Testis (tissue), 3 donors: ENCODE data around the gene LEPROT. TPM values are rescaled to one million over a fixed set of nuclear protein-coding genes. Genes with fewer than 3 reads are reported as not detected.

Experiments used
- DNase-seq: peaks from one replicate; pipeline ENCODE4 v3.0.0-alpha.2; 2019
- H3K27ac ChIP-seq, 2 donors: fragments of 200-600 bp; sonication (generic); one replicate each; pipeline ENCODE4 v1.5.1; 2019
- H3K27me3 ChIP-seq: fragments of 200-600 bp; sonication (generic); one replicate; pipeline ENCODE4 v1.5.1; 2019
- H3K36me3 ChIP-seq: fragments of 200-600 bp; sonication (generic); one replicate; pipeline ENCODE4 v1.5.1; 2017; ENCODE audit warnings: low read depth; ENCODE audit errors: missing control alignments
- H3K4me1 ChIP-seq: fragments of 200-600 bp; sonication (generic); one replicate; pipeline ENCODE4 v1.5.1; 2019
- H3K4me3 ChIP-seq, 2 donors: fragments of 200-600 bp; sonication (generic); one replicate each; pipeline ENCODE4 v1.5.1; 2017 to 2019
- H3K9me3 ChIP-seq: fragments of 200-600 bp; sonication (generic); one replicate; pipeline ENCODE4 v1.5.1; 2017
- POLR2A ChIP-seq: fragments of 450-650 bp; IDR thresholded peaks from one replicate; pipeline ENCODE4 v1.6.1; 2017; ENCODE audit warnings: antibody characterized with exemption, mild to moderate bottlenecking, moderate library complexity
- WGBS, 2 donors: methylation state at CpG; one replicate each; pipeline ENCODE4 v1.1.5; 2018; 5-methylcytosine and 5-hydroxymethylcytosine counted together
- intact Hi-C: fragments of 100-400 bp; cut with DNase I; formaldehyde crosslinking; loops from one replicate; pipeline ENCODE4 v1.15.1; 2023; ENCODE audit warnings: low total_unique reads
- polyA plus RNA-seq: library from polyadenylated mRNA; stranded (reverse); fragments of 350-450 nt; fragmentation: Illumina TruSeq; extraction: RNeasy Lipid Tissue Mini Kit (QIAGEN cat#74804); gene quantifications from one replicate; pipeline ENCODE4 v1.2.3, GENCODE V29; 2014; ENCODE audit warnings: low read depth, low replicate concordance; ENCODE audit not compliant: insufficient read depth
- total RNA-seq, 2 donors: library from RNA; depleted of rRNA; stranded (reverse); fragments of >200 nt; gene quantifications; one replicate each; pipeline ENCODE4 v1.2.3, GENCODE V29; 2016
- TF ChIP-seq, protein P1 (sequence below), 3 experiments: fragments of 450-650 bp in 2 of 3; fragments of 200-600 bp in 1 of 3; sonication (generic) in 1 of 3; IDR thresholded peaks; one replicate each; pipeline ENCODE4 v1.5.1; 2016 to 2019; ENCODE audit warnings: antibody characterized with exemption in 3 of 3, mild to moderate bottlenecking in 2 of 3, moderate library complexity in 1 of 3

Gene LEPROT
- total and polyA plus RNA-seq, 3 donors from 2014 or later, result 38.0 to 58.0 (median 55.0) TPM

DNA sequence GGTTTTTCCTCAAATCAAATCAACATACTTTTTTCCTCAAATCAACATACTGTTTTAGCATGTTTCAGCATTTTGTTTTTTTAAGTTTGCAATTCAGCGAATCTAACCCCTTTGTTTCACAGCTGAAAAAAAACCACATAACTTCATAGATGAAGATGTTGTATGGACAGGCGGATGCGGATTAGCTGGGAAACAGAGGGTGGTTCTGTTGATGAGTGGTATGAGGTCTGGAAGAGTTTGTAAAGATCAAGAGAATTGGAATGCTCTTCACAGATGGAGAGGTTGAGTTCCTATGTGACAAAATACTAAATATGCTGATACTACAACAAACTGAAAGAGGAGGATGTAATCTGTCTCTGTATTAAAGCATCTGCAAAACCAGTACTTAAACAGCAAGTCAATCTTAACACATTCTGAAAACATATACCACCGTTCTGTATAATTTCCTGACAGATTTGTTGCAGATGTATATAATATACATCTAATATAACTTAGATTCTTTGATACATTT is 10.6 kb upstream of the LEPROT start:
- no peak for TF ChIP-seq POLR2A
- TF ChIP-seq, protein P1, sequence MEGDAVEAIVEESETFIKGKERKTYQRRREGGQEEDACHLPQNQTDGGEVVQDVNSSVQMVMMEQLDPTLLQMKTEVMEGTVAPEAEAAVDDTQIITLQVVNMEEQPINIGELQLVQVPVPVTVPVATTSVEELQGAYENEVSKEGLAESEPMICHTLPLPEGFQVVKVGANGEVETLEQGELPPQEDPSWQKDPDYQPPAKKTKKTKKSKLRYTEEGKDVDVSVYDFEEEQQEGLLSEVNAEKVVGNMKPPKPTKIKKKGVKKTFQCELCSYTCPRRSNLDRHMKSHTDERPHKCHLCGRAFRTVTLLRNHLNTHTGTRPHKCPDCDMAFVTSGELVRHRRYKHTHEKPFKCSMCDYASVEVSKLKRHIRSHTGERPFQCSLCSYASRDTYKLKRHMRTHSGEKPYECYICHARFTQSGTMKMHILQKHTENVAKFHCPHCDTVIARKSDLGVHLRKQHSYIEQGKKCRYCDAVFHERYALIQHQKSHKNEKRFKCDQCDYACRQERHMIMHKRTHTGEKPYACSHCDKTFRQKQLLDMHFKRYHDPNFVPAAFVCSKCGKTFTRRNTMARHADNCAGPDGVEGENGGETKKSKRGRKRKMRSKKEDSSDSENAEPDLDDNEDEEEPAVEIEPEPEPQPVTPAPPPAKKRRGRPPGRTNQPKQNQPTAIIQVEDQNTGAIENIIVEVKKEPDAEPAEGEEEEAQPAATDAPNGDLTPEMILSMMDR (IDR thresholded peaks at IDR 0.05), result no peak
- Histone ChIP-seq H3K27me3 (no peaks in the 10 kb centered on the region), H3K4me3 (no peak overlapping the region), H3K27ac (no peak overlapping the region), H3K36me3 (no peaks in the 10 kb centered on the region), H3K9me3 (no peaks in the 10 kb centered on the region), H3K4me1 (no peaks in the 10 kb centered on the region)
- intact Hi-C loops, result no loop called here
- 94 to 96% methylated on average over 4 of the region's 4 CpGs for WGBS, 2 donors
- DNase-seq, result no peak

DNA sequence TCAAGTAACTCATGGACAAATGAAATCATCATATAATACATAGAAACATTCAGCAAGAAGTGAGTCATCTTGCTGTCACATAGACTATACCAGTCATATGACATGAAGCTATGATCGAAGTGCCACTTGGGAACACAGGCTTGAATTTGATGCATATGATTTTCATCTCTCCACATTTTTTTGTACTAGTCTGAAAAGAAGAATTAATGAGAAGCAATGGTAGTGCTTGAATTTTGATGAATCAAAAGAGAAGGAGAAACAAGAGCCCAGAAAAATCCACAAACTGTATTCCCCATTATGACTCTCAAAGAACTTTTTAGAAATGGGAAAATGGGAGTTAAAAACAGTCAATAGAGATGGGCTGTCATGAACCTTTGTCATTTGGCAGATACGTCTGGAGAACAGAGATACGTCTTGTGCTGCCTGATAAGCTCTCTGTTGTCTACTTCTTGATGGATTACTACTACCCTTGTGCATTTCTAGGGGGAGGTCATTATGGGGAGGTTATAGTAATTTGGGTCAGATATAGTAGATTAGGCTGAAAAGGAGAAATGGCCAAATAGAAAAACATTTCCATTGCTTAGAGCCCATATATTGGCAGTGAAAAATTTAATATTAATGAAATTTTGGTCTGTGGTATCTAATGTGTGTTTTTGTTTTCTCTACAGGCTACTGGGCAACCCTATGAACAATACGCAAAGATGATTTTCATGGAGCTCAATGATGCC is 8.0 kb upstream of the LEPROT start:
- no peaks in the 10 kb centered on the region for H3K4me1 ChIP-seq
- H3K27me3 ChIP-seq, result no peaks in the 10 kb centered on the region
- 71 to 76% methylated on average over 4 of the region's 4 CpGs for WGBS, 2 donors
- TF ChIP-seq, protein P1 (IDR thresholded peaks at IDR 0.05), result no peak
- TF ChIP-seq POLR2A, result no peak
- H3K4me3 ChIP-seq, result no peak overlapping the region
- no peaks in the 10 kb centered on the region for H3K36me3 ChIP-seq
- no peaks in the 10 kb centered on the region for H3K9me3 ChIP-seq
- DNase-seq, result no peak
- intact Hi-C loops, result no loop called here
- no peak overlapping the region for H3K27ac ChIP-seq

DNA sequence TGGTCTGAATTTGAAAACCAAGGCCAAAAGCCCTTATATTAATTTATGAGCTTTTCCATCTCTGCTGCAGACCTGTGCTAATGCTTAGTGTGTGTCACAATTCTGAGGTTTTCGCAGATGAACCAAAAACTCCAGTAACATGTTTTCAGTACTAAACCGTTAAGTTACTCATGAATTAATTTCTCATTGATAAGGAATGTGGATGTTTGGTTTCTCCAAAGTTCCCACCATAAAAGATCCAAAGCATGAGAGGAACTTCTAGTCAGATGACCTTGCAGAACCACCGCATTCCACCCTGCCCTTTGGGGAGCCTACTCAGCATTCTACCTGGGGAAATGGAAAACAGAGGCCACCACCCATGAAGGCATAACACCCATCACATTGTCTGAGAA is 7.5 kb upstream of the LEPROT start:
- intact Hi-C loops, result no loop called here
- no peak for DNase-seq
- Histone ChIP-seq H3K4me3 (no peak overlapping the region), H3K36me3 (no peaks in the 10 kb centered on the region), H3K4me1 (no peaks in the 10 kb centered on the region), H3K9me3 (no peaks in the 10 kb centered on the region), H3K27me3 (no peaks in the 10 kb centered on the region), H3K27ac (no peak overlapping the region)
- TF ChIP-seq POLR2A, result no peak
- WGBS, 2 donors, result 85 to 92% methylated on average over 3 of the region's 3 CpGs

DNA sequence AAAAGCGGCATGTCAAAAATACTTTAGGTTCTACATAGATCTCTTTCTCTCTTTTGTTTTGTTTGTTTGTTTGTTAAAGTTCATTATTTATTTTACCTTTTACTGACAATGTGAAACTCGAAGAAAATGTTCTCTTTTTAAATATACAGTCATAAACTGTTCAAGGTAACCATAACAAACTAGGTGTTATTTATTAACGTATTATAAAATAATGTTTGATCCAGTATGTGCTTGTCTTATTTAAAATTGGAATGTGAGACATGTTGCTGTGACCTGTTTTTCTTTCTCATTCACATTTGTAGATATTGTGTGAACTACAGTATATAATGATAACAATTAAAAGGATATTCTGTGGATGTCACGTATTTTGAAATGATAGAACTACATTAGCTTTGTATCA is 5.9 kb upstream of the LEPROT start:
- H3K36me3 ChIP-seq, result no peaks in the 10 kb centered on the region
- DNase-seq, result no peak
- intact Hi-C loops, result no loop called here
- H3K27me3 ChIP-seq, result no peaks in the 10 kb centered on the region
- 86 to 93% methylated on average over 4 of the region's 4 CpGs for WGBS, 2 donors
- no peak overlapping the region for H3K4me3 ChIP-seq
- TF ChIP-seq, protein P1 (IDR thresholded peaks at IDR 0.05), result no peak
- TF ChIP-seq POLR2A, result no peak
- no peak overlapping the region for H3K27ac ChIP-seq
- H3K9me3 ChIP-seq, result no peaks in the 10 kb centered on the region
- H3K4me1 ChIP-seq, result no peaks in the 10 kb centered on the region

DNA sequence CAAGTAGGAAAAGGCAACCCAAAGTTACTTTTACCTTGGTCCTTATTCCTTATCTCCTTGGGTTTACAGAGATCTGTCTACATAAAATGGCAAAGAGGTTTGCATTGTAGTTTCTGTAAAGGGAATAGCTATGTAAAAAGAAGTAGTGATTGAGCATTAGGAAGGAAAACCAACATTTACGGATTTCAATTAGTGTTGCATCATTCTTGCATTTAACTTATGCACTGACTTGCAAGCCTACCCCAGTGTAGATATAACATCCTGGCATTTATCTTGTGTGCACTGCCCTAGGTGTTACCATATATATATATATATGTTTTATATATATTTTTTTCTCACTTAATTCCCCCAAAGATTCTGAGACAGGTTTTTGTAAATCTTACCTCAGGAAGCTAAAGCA is 3.7 kb upstream of the LEPROT start:
- intact Hi-C loops, result no loop called here
- Histone ChIP-seq H3K4me1 (peaks cover under 1% of the 10 kb centered on the region), H3K27ac (no peak overlapping the region), H3K36me3 (no peaks in the 10 kb centered on the region), H3K27me3 (no peaks in the 10 kb centered on the region), H3K9me3 (no peaks in the 10 kb centered on the region), H3K4me3 (no peak overlapping the region)
- no peak for DNase-seq
- TF ChIP-seq, protein P1 (IDR thresholded peaks at IDR 0.05), result no peak
- TF ChIP-seq POLR2A, result no peak
- WGBS, 2 donors, result 78 to 95% methylated on average over 1 of the region's 1 CpG
